KG1 (cell line): ENCODE measurements around the gene SULT2A1.
"Not testable (repeated sequence)": the region's sequence is repeated elsewhere in the genome, so short reads cannot be mapped to it uniquely, and the experiment has no call there.

ENCODE experiments used
- DNase-seq: peaks from one replicate; lab custom pipeline; 2025; lab: John Stamatoyannopoulos, UW

The SULT2A1 gene

GRCh38 chr19:47886010-47886559, at the start of gene SULT2A1:
TSS of gene SULT2A1 (minus strand) at chr19:47886315. CDS start at chr19:47886257, 58 bp downstream.
- DNase-seq, result no peak

GRCh38 chr19:47928581-47928980, 42.5 kb upstream of the SULT2A1 start:
- DNase-seq, result not testable (repeated sequence)

- not testable (repeated sequence) for DNase-seq
These were observed 34.0 kb upstream of the SULT2A1 start for GRCh38 chr19:47920107-47920506.

- not testable (repeated sequence) for DNase-seq
These were observed 24.1 kb upstream of the SULT2A1 start for GRCh38 chr19:47910191-47910590.

GRCh38 chr19:47909350-47909749, 23.2 kb upstream of the SULT2A1 start:
- DNase-seq, result not testable (repeated sequence)

GRCh38 chr19:47901370-47901769, 15.3 kb upstream of the SULT2A1 start:
- DNase-seq, result no peak

GRCh38 chr19:47899335-47899734, 13.2 kb upstream of the SULT2A1 start:
- DNase-seq, result no peak

GRCh38 chr19:47897861-47898260, 11.7 kb upstream of the SULT2A1 start:
- no peak for DNase-seq

GRCh38 chr19:47896773-47897172, 10.7 kb upstream of the SULT2A1 start:
- no peak for DNase-seq

- DNase-seq, result no peak
These were observed 9.9 kb upstream of the SULT2A1 start for GRCh38 chr19:47896019-47896418.

GRCh38 chr19:47895165-47895782, 9.2 kb upstream of the SULT2A1 start:
- DNase-seq, result no peak

- no peak for DNase-seq
These were observed 6.0 kb upstream of the SULT2A1 start for GRCh38 chr19:47891923-47892666.

GRCh38 chr19:47891622-47891922, 5.5 kb upstream of the SULT2A1 start:
- no peak for DNase-seq

GRCh38 chr19:47890865-47891621, 4.9 kb upstream of the SULT2A1 start:
- DNase-seq, result no peak

- no peak for DNase-seq
These were observed 1.1 kb downstream of the SULT2A1 start for GRCh38 chr19:47885067-47885463.

GRCh38 chr19:47882890-47883289, 3.2 kb downstream of the SULT2A1 start:
- DNase-seq, result no peak

GRCh38 chr19:47881757-47882156, 4.4 kb downstream of the SULT2A1 start:
- no peak for DNase-seq

- not testable (repeated sequence) for DNase-seq
These were observed 6.7 kb downstream of the SULT2A1 start for GRCh38 chr19:47879385-47879784.

- DNase-seq, result no peak
These were observed 7.2 kb downstream of the SULT2A1 start for GRCh38 chr19:47878906-47879305.

- no peak for DNase-seq
These were observed 20.9 kb downstream of the SULT2A1 start for GRCh38 chr19:47865166-47865565.

GRCh38 chr19:47863514-47863936, 22.6 kb downstream of the SULT2A1 start:
- DNase-seq, result peak; percentile 57

- DNase-seq, result no peak
These were observed 24.5 kb downstream of the SULT2A1 start for GRCh38 chr19:47861630-47862029.
